ENCODE data around the gene RFC4. TPM values are rescaled to one million over a fixed set of nuclear protein-coding genes. Genes with fewer than 3 reads are reported as not detected.
"Not testable (repeated sequence)": the region's sequence is repeated elsewhere in the genome, so short reads cannot be mapped to it uniquely, and the experiment has no call there.

RFC4 gene
- total RNA-seq, 2 donors from 2014 or later, result 13.6 to 17.3 TPM

DNA sequence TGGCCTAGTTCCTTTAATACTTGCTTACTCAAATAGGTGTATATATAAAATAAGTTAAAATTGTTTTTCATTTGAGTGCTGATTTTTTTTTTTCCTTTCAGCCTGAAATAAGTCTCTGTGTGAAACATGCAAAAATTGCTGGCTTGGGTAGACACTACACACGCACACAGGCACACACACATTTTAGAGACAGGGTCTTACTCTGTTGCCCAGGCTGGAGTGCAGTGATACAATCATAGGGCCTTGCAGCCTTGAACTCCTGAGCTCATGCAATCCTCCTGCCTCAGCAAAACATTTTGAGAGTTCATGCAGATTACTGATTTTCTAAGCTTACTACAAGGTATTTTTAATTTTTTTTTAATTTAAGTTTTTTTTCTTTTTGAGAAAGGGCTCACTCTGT is 12.7 kb upstream of the RFC4 start:
- intact Hi-C loops (cut with DNase I), result no loop called here
- Histone ChIP-seq H3K4me1 (replicated peaks) (no peaks in the 10 kb centered on the region), H3K36me3 (no peaks in the 10 kb centered on the region), H3K9me3 (no peaks in the 10 kb centered on the region), H3K27me3 (replicated peaks; ENCODE audit: insufficient read depth) (no peaks in the 10 kb centered on the region), H3K27ac (no peak overlapping the region), H3K4me3 (no peak overlapping the region)
- TF ChIP-seq CTCF (IDR thresholded peaks at IDR 0.05) (no peak), POLR2AphosphoS5 (IDR thresholded peaks at IDR 0.05) (no peak), POLR2A (IDR thresholded peaks at IDR 0.05) (no peak)
- no peak for DNase-seq (ENCODE audit: low spot score)
- WGBS, result 96% methylated on average over 1 of the region's 1 CpG

DNA sequence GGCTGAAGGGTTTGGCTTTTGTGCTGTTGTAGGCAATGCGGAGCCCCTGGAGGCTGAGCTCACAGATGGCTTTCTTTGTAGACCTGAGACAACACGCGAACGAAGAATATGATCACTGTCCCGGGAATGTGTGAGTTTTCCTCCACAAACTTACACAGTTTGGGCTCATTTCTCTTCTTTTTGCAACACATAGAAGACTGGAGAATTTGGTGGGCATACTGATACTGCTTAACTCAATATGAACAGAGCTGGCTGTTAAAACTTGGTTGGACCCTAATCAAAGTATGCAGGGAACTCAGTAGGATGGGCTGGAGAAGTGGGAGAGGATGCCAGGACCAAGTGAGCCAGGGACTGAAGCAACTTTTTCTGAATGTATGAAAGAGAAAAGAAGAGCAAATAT is 12.2 kb upstream of the RFC4 start:
- TF ChIP-seq CTCF (IDR thresholded peaks at IDR 0.05), result no peak
- TF ChIP-seq POLR2A (IDR thresholded peaks at IDR 0.05), result no peak
- TF ChIP-seq POLR2AphosphoS5 (IDR thresholded peaks at IDR 0.05), result no peak
- Histone ChIP-seq H3K27me3 (replicated peaks; ENCODE audit: insufficient read depth) (no peaks in the 10 kb centered on the region), H3K36me3 (no peaks in the 10 kb centered on the region), H3K4me3 (no peak overlapping the region), H3K4me1 (replicated peaks) (no peaks in the 10 kb centered on the region), H3K9me3 (no peaks in the 10 kb centered on the region), H3K27ac (no peak overlapping the region)
- 92% methylated on average over 5 of the region's 5 CpGs for WGBS
- intact Hi-C loops (cut with DNase I), result no loop called here
- no peak for DNase-seq (ENCODE audit: low spot score)

GRCh38 chr3:186815435-186815834 is 9.2 kb upstream of the RFC4 start:
- Histone ChIP-seq H3K27ac (no peak overlapping the region), H3K9me3 (no peaks in the 10 kb centered on the region), H3K27me3 (replicated peaks; ENCODE audit: insufficient read depth) (no peaks in the 10 kb centered on the region), H3K4me3 (no peak overlapping the region), H3K36me3 (no peaks in the 10 kb centered on the region), H3K4me1 (replicated peaks) (no peaks in the 10 kb centered on the region)
- DNase-seq (ENCODE audit: low spot score), result no peak
- intact Hi-C loops (cut with DNase I), result no loop called here
- 95% methylated on average over 1 of the region's 1 CpG for WGBS
- TF ChIP-seq POLR2AphosphoS5 (IDR thresholded peaks at IDR 0.05) (no peak), CTCF (IDR thresholded peaks at IDR 0.05) (no peak), POLR2A (IDR thresholded peaks at IDR 0.05) (no peak)

- TF ChIP-seq CTCF (IDR thresholded peaks at IDR 0.05) (no peak), POLR2AphosphoS5 (IDR thresholded peaks at IDR 0.05) (no peak), POLR2A (IDR thresholded peaks at IDR 0.05) (no peak)
Observed at GRCh38 chr3:186814100-186814499, 7.8 kb upstream of the RFC4 start.

GRCh38 chr3:186811313-186811712 is 5.0 kb upstream of the RFC4 start:
- intact Hi-C loops (cut with DNase I); H3K4me3 ChIP-seq; DNase-seq (ENCODE audit: low spot score); H3K27me3 ChIP-seq (replicated peaks; ENCODE audit: insufficient read depth); H3K27ac ChIP-seq; H3K9me3 ChIP-seq; H3K36me3 ChIP-seq; H3K4me1 ChIP-seq (replicated peaks): not testable (repeated sequence)
- WGBS, result 90% methylated on average over 5 of the region's 29 CpGs

More at GRCh38 chr3:186814100-186814499, 7.8 kb upstream of the RFC4 start:
- Histone ChIP-seq H3K4me3 (no peak overlapping the region), H3K27ac (no peak overlapping the region), H3K9me3 (no peaks in the 10 kb centered on the region), H3K36me3 (no peaks in the 10 kb centered on the region), H3K27me3 (replicated peaks; ENCODE audit: insufficient read depth) (no peaks in the 10 kb centered on the region), H3K4me1 (replicated peaks) (no peaks in the 10 kb centered on the region)
- intact Hi-C loops (cut with DNase I), result no loop called here
- 79% methylated on average over 4 of the region's 4 CpGs for WGBS
- no peak for DNase-seq (ENCODE audit: low spot score)
